K562 (cell line): ENCODE results near the gene MVD. TPM values are rescaled to one million over a fixed set of nuclear protein-coding genes. Genes with fewer than 3 reads are reported as not detected.

ENCODE experiments used
- EGR1 ChIP-seq: fragments of 450-650 bp; conservative IDR thresholded peaks from 2 replicates; pipeline ENCODE4 v1.6.1; 2017; ENCODE audit warnings: mild to moderate bottlenecking
- FOXK2 ChIP-seq, 2 experiments: fragments of 450-650 bp; IDR thresholded peaks in 1 of 2; conservative IDR thresholded peaks in 1 of 2; 2 replicates each; pipeline ENCODE4 v1.6.1; 2016; ENCODE audit warnings: low read depth in 2 of 2, mild to moderate bottlenecking in 1 of 2
- HMGN3 ChIP-seq: IDR thresholded peaks from 2 replicates; pipeline ENCODE4 v1.6.1; 2011; ENCODE audit warnings: borderline replicate concordance, low read depth, mild to moderate bottlenecking, mixed read lengths, low read length; ENCODE audit not compliant: insufficient read length; ENCODE audit errors: extremely low read depth
- JUN ChIP-seq, 2 experiments: sonication (generic) in 1 of 2; formaldehyde crosslinking in 1 of 2; IDR thresholded peaks; 2 replicates each; pipeline versions ENCODE4 v1.6.1 to v1.8.0; 2012 to 2022; ENCODE audit warnings: borderline replicate concordance in 2 of 2, mild to moderate bottlenecking in 2 of 2, improper control_type of control experiment in 1 of 2, low read depth in 1 of 2, low read length in 1 of 2, missing genetic modification reagents in 1 of 2
- MTA1 ChIP-seq: fragments of 450-650 bp; IDR thresholded peaks from 2 replicates; pipeline ENCODE4 v1.6.1; 2017; ENCODE audit warnings: borderline replicate concordance
- MTA3 ChIP-seq: fragments of 450-650 bp; formaldehyde crosslinking; IDR thresholded peaks from 2 replicates; pipeline ENCODE4 v1.6.1; 2017; ENCODE audit warnings: mild to moderate bottlenecking, borderline replicate concordance
- NR2C2 ChIP-seq, 2 experiments: fragments of 200-800 bp in 1 of 2; sonication (Bioruptor generic) in 1 of 2; sonication (generic) in 1 of 2; formaldehyde crosslinking in 1 of 2; IDR thresholded peaks; 2 replicates each; pipeline versions ENCODE4 v1.6.1 to v1.8.0; 2016 to 2022; ENCODE audit warnings: mild to moderate bottlenecking in 1 of 2, missing compliant biosample characterization in 1 of 2, missing genetic modification characterization in 1 of 2, missing genetic modification reagents in 1 of 2
- SRSF9 ChIP-seq: fragments of 200-400 bp; formaldehyde crosslinking; IDR thresholded peaks from 2 replicates; pipeline ENCODE4 v1.6.1; 2017; ENCODE audit warnings: low read depth, low read length, borderline replicate concordance
- TAF9B ChIP-seq: fragments of 450-650 bp; IDR thresholded peaks from 2 replicates; pipeline ENCODE4 v1.6.1; 2018; ENCODE audit warnings: mild to moderate bottlenecking; ENCODE audit not compliant: partially characterized antibody
- TCF3 ChIP-seq: sonication (generic); formaldehyde crosslinking; IDR thresholded peaks from 2 replicates; pipeline ENCODE4 v1.4.0; 2020; ENCODE audit warnings: mild to moderate bottlenecking, missing genetic modification reagents
- TCF7 ChIP-seq: sonication (generic); IDR thresholded peaks from 2 replicates; pipeline ENCODE4 v1.6.1; 2016; ENCODE audit warnings: antibody characterized with exemption, borderline replicate concordance
- TEAD1 ChIP-seq, 2 experiments: fragments of 450-650 bp in 1 of 2; sonication (generic) in 1 of 2; formaldehyde crosslinking; IDR thresholded peaks; 2 replicates each; pipeline versions ENCODE4 v1.4.0 to v1.8.0; 2020 to 2022; ENCODE audit warnings: mild to moderate bottlenecking in 2 of 2, missing genetic modification reagents in 1 of 2
- ZNF146 ChIP-seq: IDR thresholded peaks from one replicate; pipeline ENCODE4 v1.6.1; 2018; ENCODE audit warnings: missing compliant biosample characterization; ENCODE audit not compliant: unreplicated experiment
- ZNF239 ChIP-seq: fragments of 250-450 bp; sonication (Bioruptor Pico); IDR thresholded peaks from 2 replicates; pipeline ENCODE4 v1.4.0; 2020; ENCODE audit warnings: mild to moderate bottlenecking
- polyA plus RNA-seq, 8 experiments: library from polyadenylated mRNA; depleted of rRNA in 4 of 8; stranded (reverse) in 5 of 8; unstranded in 3 of 8; fragments of >200 nt; fragmentation: Nextera tagmentation in 2 of 8; fragmentation: Illumina TruSeq in 1 of 8; extraction: Ambion mirVana in 2 of 8; extraction: Trizol in 1 of 8; gene quantifications; 2 replicates each; pipeline versions ENCODE4 v1.2.1 to v1.2.3, GENCODE V29; 2011 to 2014; ENCODE audit warnings: inconsistent platforms in 1 of 8, missing spikeins in 1 of 8
- total RNA-seq, 7 experiments: library from RNA; depleted of rRNA in 6 of 7; stranded (reverse); fragments of >200 nt in 6 of 7; fragmentation: Illumina TruSeq in 2 of 7; extraction: Trizol in 2 of 7; gene quantifications; 2 replicates each; pipeline versions ENCODE4 v1.2.1 to v1.2.3, GENCODE V29; 2011 to 2021; ENCODE audit warnings: low replicate concordance in 1 of 7
- TF ChIP-seq, protein P1 (sequence below), 2 experiments: fragments of 150-350 bp in 1 of 2; IDR thresholded peaks; 2 replicates each; pipeline ENCODE4 v1.6.1; 2012 to 2016; ENCODE audit warnings: low read depth in 2 of 2, low read length in 2 of 2, mild to moderate bottlenecking in 1 of 2, moderate library complexity in 1 of 2
- TF ChIP-seq, protein P2 (sequence below): fragments of 250-450 bp; sonication (Bioruptor Pico); IDR thresholded peaks from 2 replicates; pipeline ENCODE4 v1.5.0; 2021; ENCODE audit warnings: mild to moderate bottlenecking, borderline replicate concordance
- TF ChIP-seq, protein P3 (sequence below): fragments of 250-450 bp; sonication (Bioruptor Pico); IDR thresholded peaks from 2 replicates; pipeline ENCODE4 v1.8.0; 2021; ENCODE audit warnings: borderline replicate concordance, mild to moderate bottlenecking, moderate library complexity; ENCODE audit not compliant: poor library complexity, severe bottlenecking

MVD gene
- total and polyA plus RNA-seq, 9 of the 15 experiments (the other 6 are each of a cell fraction or from before 2014, with no cell fraction given), result 12.2 to 141 (median 45.3) TPM

DNA sequence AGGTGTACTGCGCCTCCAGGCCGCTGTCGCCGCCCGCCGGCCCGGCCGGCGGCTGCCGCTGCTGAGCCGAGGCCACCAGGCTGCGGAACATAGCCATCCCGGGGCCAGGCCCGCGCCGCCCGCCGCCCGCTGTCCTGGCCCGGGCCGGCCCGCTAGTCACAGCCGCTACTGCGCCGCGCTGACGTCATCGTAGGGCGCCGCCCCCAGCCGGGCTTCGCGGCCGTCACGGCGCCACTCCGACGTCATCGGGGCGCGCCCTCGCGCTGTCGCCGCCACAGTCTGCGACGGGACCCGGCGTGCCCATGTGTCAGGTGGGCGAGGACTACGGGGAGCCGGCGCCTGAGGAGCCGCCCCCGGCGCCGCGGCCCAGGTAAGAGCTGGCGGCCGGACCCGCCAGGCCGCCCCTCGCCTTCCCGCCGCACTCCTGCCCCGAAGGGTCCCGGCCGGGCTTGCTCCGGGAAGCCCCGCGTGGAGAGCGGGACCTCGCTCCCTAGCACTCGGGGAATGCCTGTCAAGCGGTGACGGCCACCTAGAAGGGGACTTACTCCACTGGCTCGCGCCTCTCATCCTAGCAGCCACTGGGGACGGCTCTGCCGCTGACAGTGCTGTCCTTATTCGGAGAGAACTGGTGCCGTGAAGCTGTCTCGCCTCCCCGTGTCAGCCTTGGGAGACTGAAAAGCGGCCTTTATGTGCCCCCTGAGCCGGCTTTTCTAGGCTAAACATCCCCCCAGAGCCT lies 43.5 kb upstream of the MVD start, which contains the start of the genes CTU2 and RNF166 (continued):
- TF ChIP-seq NR2C2 (CRISPR knock-in tag; IDR thresholded peaks at IDR 0.05) (peak; percentile 74; the same call in 1 of the 2 replicates), NR2C2 (tag; IDR thresholded peaks at IDR 0.05) (peak; percentile 75; the same call in 1 of the 2 replicates), ZNF239 (peak; percentile 35; the same call in 1 of the 2 replicates), TEAD1 (CRISPR knock-in tag; IDR thresholded peaks at IDR 0.05) (0 out of 4 replicates have a peak, but pooled peaks of 1 of the 2 experiments have one; percentile 45), TCF3 (CRISPR knock-in tag) (peak; percentile 43), SRSF9 (no peak), HMGN3 (peak; percentile 83), ZNF146 (CRISPR knock-in tag) (no peak), TCF7 (peak; percentile 79; the same call in 1 of the 2 replicates), JUN (IDR thresholded peaks at IDR 0.05; ENCODE audit: borderline replicate concordance, low read depth, low read length) (peak; percentile 95), JUN (CRISPR knock-in tag; IDR thresholded peaks at IDR 0.05; ENCODE audit: borderline replicate concordance) (no peak), FOXK2 (conservative IDR thresholded peaks at IDR 0.05 in 1 of 2, IDR thresholded peaks at IDR 0.05 in 1 of 2; ENCODE audit: low read depth in 2 of 2) (no peak; a peak in 1 of 4 replicates), MTA1 (peak; percentile 99), EGR1 (peak; percentile 16; the same call in 1 of the 2 replicates), MTA3 (peak; percentile 86), TAF9B (no peak)
- TF ChIP-seq, protein P1, sequence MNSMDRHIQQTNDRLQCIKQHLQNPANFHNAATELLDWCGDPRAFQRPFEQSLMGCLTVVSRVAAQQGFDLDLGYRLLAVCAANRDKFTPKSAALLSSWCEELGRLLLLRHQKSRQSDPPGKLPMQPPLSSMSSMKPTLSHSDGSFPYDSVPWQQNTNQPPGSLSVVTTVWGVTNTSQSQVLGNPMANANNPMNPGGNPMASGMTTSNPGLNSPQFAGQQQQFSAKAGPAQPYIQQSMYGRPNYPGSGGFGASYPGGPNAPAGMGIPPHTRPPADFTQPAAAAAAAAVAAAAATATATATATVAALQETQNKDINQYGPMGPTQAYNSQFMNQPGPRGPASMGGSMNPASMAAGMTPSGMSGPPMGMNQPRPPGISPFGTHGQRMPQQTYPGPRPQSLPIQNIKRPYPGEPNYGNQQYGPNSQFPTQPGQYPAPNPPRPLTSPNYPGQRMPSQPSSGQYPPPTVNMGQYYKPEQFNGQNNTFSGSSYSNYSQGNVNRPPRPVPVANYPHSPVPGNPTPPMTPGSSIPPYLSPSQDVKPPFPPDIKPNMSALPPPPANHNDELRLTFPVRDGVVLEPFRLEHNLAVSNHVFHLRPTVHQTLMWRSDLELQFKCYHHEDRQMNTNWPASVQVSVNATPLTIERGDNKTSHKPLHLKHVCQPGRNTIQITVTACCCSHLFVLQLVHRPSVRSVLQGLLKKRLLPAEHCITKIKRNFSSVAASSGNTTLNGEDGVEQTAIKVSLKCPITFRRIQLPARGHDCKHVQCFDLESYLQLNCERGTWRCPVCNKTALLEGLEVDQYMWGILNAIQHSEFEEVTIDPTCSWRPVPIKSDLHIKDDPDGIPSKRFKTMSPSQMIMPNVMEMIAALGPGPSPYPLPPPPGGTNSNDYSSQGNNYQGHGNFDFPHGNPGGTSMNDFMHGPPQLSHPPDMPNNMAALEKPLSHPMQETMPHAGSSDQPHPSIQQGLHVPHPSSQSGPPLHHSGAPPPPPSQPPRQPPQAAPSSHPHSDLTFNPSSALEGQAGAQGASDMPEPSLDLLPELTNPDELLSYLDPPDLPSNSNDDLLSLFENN (IDR thresholded peaks at IDR 0.05; ENCODE audit: low read depth in 2 of 2, low read length in 2 of 2), result peak in 1 of 2 experiments; percentile 62; a peak in 1 of 4 replicates
- TF ChIP-seq, protein P2, sequence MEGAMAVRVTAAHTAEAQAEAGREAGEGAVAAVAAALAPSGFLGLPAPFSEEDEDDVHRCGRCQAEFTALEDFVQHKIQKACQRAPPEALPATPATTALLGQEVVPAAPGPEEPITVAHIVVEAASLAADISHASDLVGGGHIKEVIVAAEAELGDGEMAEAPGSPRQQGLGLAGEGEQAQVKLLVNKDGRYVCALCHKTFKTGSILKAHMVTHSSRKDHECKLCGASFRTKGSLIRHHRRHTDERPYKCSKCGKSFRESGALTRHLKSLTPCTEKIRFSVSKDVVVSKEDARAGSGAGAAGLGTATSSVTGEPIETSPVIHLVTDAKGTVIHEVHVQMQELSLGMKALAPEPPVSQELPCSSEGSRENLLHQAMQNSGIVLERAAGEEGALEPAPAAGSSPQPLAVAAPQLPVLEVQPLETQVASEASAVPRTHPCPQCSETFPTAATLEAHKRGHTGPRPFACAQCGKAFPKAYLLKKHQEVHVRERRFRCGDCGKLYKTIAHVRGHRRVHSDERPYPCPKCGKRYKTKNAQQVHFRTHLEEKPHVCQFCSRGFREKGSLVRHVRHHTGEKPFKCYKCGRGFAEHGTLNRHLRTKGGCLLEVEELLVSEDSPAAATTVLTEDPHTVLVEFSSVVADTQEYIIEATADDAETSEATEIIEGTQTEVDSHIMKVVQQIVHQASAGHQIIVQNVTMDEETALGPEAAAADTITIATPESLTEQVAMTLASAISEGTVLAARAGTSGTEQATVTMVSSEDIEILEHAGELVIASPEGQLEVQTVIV (CRISPR knock-in tag), result 0 out of 2 replicates have a peak, but pooled peaks have one; percentile 62
- TF ChIP-seq, protein P3, sequence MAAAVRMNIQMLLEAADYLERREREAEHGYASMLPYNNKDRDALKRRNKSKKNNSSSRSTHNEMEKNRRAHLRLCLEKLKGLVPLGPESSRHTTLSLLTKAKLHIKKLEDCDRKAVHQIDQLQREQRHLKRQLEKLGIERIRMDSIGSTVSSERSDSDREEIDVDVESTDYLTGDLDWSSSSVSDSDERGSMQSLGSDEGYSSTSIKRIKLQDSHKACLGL (CRISPR knock-in tag), result peak; percentile 99
